Activated CD4-positive, alpha-beta T cell treated with anti-CD3 and anti-CD28 coated beads for 4 hours (primary cell): ENCODE measurements around the gene MYRF.

Source experiments
- DNase-seq, 2 donors: peaks; one replicate each; pipeline ENCODE4 v3.0.0-alpha.2; 2020

Gene MYRF

DNA sequence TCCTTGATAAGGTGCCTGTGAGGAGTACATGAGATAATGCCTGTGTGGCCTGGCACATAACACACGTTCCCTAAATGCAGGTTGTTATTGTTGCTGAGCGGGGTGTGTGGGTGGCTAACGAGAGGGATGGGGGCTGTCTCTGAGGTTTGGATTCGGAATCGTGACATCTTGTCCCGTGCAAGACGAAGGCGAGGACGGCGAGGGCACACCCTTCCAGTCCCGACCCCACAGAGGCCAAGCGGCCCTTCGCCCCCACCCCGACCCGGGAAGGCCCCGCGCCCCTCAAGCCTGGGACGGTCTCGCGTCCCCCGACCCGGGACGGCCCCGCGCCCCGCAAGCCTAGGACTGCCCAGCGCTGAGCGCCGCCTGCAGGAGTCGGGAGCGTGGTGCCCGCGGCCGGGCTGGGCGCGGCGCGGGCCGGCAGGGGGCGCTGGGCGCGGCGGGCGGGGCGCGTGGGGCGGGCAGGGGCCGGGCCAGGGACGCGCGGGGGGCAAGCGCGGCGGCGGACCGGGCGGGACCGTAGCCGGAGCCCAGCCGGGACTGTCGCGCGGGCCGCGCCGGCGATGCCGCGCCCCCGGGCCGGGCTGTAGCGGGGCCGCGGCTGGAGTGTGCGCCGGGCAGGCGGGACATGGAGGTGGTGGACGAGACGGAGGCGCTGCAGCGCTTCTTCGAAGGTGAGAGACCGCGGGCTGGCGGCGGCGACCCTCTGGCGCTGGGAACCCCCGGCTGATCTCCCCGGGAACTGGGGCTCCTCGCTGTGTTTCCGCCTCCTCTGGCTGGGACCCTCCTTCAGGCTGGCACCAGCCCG lies at the start of gene MYRF:
Gene MYRF, plus strand, starts transcription at position 520 of the 808 bp plus-strand sequence. Its CDS starts 109 bp downstream, at position 629.
- DNase-seq, result peak; percentile 35 to 46

- no peak for DNase-seq
Measured at GRCh38 chr11:61702701-61703312, 49.6 kb upstream of the MYRF start.

GRCh38 chr11:61704838-61705237 lies 47.6 kb upstream of the MYRF start:
- DNase-seq, result no peak

DNA sequence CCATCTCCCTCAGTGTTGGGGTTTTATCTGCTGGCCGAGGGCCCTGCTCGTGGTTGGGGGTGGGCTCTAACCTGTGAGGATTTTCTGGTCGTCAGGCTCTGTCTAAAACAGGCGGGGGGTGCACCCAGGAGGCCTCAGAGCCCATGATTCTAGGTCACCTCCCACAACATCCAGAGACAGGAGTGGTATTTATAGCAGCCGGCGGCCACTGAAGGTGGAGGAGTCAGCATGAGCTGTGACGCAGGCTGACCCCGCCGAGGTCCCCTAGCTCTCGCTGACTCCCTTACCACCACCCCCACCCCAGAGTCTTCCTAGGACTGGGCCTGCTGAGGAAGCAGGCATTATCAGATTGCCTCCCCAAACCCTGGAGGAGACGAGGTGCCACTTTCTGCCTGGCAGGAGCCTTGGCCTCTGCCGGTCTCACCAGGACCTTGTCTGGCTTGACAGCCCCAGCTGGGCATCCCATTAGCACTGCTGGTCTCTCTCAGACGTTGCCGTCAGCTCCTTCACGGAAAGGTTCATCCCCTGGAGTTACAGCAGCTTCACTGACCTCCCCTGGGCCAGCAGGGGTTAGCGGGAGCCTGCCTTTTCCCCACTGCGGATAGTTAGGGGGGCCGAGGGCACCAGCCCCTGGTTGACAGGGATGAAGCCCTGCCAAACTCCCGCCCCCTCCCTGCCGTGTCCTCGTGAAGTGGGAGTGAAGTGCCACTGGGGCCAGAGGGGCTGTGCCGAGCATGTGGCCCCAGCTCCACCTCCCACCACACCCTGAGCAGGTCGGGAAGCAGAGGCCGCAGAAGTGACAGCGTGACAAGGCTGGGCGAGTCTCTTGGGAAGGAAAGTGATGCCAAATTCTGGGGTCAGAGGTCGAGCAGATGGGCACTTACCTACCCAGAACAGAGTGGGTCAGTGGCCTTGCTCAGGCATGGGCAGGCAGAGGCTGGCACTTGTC lies 45.7 kb upstream of the MYRF start:
- no peak for DNase-seq

GRCh38 chr11:61707574-61707973 lies 44.9 kb upstream of the MYRF start:
- no peak for DNase-seq

DNA sequence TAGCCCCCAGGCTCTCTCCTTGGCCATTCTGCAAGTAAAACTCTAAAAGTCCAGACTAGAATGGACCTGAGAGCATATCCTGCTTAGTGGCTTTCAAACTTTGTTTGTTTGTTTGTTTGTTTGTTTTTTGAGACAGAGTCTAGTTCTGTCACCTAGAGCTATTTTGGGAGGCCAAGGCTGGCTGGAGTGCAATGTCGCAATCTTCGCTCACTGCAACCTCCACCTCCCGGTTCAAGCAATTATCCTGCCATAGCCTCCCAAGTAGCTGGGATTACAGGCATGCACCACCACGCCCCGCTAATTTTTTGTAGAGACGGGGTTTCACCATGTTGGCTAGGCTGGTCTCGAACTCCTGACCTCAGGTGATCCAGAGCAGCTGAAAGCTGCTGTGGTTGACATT lies 43.3 kb upstream of the MYRF start:
- DNase-seq, result no peak

DNA sequence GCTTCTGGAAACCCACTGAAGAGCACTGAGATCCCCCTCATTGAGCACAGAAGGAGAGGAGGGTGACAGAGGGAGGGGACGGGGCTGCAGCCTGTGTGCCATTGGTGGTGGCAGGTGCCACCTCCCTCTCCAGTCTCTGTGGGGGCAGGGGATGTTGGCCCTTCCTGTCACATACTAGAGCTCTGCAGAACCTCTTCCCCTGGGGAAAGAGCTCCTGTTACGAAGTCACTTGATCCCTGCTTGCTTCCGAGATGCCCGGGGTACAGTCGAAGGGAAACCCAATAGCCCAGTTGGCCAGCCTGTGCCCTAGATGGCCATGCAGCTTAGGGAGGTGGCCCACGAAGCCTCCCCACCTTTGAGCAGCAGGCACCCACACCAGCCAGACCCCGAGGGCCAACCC lies 42.9 kb upstream of the MYRF start:
- no peak for DNase-seq

DNA sequence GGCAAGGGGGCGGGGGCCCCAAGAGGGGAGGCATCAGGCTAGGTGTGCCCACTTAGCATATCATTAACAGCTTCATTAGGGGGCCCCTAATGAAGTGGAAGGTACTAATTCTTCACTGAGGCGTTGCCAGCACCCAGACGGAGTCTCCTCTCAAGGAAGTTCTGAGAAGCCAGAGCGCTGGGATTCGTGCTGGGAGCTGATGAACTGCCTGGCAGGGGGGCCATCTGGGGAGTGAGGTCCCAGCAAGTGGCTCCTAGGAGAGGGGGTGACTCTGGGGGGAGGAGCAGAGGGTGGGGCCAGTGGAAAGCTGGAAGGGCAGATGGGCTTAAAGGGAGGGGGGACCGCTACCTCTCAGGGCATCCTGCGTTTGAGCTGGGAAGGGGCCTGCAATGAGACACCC lies 42.4 kb upstream of the MYRF start:
- DNase-seq, result no peak

DNA sequence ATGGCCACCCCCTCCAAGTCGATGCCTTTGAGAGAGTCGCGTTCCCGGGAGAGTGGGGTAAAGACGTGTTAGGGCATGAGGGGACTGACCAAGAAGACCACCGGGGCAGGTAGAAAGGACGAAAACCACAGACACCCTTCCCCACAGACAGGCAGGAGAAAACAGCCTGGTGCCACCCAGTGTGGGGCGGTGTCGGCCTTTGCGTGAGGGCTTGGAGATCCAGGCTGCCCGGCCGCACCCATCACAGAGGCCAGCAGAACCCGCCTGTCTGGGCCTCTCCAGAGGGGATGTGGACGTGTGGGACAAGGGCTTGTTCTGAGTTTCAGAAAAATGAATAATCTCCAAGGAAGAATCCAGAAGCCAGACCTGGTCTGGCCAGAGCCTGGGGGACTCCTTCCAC lies 41.4 kb upstream of the MYRF start:
- no peak for DNase-seq

GRCh38 chr11:61711498-61711897 lies 40.9 kb upstream of the MYRF start:
- DNase-seq, result no peak

- no peak for DNase-seq
Measured at GRCh38 chr11:61712314-61712713, 40.1 kb upstream of the MYRF start.

- DNase-seq, result no peak
Measured at GRCh38 chr11:61712846-61713245, 39.6 kb upstream of the MYRF start.

DNA sequence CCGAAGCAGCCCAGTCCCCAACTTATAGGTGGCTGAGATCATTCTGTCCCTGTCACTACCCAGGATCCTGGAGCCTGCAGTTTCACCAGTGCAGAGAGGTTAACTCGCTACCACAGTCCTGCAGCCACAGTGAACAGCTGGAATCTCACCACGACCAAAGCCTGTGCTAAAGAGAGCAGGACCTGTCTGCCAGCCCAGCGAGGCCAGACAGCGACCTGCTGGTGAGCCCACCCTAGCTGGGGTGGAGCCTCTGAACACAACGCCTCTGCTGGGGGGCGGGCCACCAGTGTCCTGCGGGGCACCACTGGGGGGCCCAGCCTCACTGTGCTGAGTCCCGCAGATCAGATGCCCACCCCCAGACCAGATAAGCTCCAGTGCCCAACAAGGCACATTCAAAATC lies 39.0 kb upstream of the MYRF start:
- no peak for DNase-seq

GRCh38 chr11:61713906-61714305 lies 38.5 kb upstream of the MYRF start:
- no peak for DNase-seq

- no peak for DNase-seq
Measured at GRCh38 chr11:61714316-61714715, 38.1 kb upstream of the MYRF start.

- no peak for DNase-seq
Measured at GRCh38 chr11:61714916-61715315, 37.5 kb upstream of the MYRF start.

GRCh38 chr11:61715867-61716266 lies 36.6 kb upstream of the MYRF start:
- no peak for DNase-seq

DNA sequence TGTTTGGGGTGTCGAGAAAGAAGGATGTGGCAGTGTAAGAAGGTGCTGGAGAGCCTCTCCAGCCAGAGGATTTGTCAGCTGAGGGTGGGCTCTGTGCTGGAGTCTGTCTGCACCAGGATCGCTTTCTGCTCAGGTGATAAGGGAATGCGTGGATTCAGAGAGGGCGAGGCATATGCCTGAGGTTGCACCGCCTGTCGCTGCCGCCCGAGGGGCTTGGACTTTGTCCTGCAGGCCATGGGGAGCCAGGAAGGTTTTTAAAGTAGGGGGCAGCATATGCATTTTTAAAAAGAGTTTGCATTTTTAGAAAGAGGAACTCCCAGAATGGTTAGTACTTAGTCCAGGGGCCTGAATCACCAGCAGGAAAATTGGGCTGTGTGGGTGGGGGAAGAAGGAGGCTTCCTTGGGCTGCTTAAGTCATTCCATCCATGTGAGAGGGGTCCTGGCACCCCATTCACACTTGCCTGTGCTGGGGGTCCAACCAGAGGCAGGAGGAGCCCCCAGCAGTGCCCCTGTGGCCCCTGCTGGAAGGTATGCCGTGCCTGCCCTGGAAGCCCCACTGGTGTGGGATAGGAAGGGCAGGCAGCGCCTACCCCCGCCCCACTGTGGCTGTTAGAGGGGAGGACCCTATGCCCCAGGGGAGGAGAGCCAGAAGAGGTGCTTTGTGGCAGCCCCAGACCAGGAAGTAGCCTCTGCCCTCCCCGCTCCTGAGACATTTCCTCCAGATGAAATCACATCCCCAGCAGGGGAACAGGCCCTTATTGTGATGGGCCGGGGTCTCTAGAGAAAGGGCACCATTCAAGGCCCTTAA lies 35.8 kb upstream of the MYRF start:
- no peak for DNase-seq

- no peak for DNase-seq
Measured at GRCh38 chr11:61717286-61718033, 35.0 kb upstream of the MYRF start.

DNA sequence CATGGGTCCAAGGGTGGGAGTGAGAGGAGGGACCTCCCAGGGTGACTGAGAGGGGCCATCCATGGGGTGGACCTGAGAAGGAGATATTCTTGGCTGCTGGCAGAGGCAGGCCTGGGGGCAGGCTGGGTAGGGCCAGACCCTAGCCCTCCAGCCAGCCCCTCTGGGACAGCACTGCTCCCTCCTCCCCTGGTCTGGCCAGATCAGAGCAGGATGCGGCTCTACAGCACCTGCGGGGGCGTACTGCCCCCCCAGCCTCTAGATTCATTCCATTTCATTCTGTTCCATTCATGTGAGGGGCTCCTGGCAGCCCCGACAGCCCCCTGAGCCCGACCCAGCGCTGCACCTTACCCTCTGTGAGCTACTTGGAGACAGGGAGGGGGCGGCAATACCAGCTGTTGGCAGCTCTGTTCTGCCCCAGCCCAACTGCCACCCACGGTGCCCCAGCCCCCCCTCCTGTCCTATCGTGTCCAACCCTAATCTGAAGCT lies 34.3 kb upstream of the MYRF start:
- DNase-seq, result no peak

GRCh38 chr11:61718621-61719302 lies 33.7 kb upstream of the MYRF start:
- DNase-seq, result no peak
